ENCODE measurements around the gene CTPS1. TPM values are rescaled to one million over a fixed set of nuclear protein-coding genes. Genes with fewer than 3 reads are reported as not detected.

Gene CTPS1
- total RNA-seq, 1 donor: 13.5 TPM

DNA sequence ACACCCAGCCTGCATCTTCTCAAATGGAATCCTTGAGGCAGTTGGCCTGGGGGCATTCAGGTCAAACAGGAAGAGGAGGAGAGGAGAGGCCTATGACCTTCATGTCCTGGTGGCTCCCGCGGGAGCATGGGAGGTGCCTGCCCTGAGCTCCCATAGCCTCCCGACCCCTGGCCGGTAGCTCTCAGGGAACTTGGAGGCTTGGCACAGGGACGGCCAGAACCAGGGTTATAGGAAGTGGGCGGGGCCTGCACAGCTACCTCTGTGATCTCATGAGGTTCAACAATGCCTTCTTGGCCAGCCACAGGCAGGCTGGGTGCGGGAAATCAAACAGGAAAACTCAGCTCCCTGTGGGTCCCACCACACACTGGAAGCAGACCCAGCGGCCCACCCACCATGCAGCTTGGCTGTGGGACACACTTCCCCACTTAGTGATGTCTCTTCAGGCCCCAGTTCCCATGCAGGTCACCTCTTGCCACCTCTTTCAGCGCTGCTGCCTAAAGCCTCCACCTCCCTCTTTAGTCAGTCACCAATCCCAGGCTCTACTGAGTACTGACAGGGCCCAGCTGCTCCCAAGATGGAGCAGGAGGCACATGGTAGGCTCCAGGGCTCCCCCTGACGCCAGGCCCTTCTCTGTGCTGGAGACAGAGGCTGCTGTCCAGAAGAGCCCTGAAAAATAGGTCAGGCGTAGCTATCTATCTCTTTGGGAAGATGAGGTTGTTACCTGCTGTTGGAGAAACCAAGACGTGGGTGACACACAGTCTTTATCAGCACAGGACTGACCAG is 42.2 kb downstream of the CTPS1 start, which contains the start of gene SLFNL1:
Gene SLFNL1 (minus strand): TSS at position 200 of the 783 bp plus-strand sequence. CDS start 1,065 bp downstream, outside the sequence.
- DNase-seq (ENCODE audit: low read depth in 2 of 3, low spot score in 2 of 3): no peak

- DNase-seq (ENCODE audit: low read depth in 2 of 3, low spot score in 2 of 3): no peak
These were observed 42.9 kb downstream of the CTPS1 start for GRCh38 chr1:41022424-41022823.

GRCh38 chr1:41023279-41023990 is 43.9 kb downstream of the CTPS1 start:
- DNase-seq (ENCODE audit: low read depth in 2 of 3, low spot score in 2 of 3): no peak

GRCh38 chr1:41024953-41025352 is 45.5 kb downstream of the CTPS1 start:
- no peak for DNase-seq (ENCODE audit: low read depth in 2 of 3, low spot score in 2 of 3)

GRCh38 chr1:41025979-41026819 is 46.7 kb downstream of the CTPS1 start:
- DNase-seq (ENCODE audit: low read depth in 2 of 3, low spot score in 2 of 3): no peak

DNA sequence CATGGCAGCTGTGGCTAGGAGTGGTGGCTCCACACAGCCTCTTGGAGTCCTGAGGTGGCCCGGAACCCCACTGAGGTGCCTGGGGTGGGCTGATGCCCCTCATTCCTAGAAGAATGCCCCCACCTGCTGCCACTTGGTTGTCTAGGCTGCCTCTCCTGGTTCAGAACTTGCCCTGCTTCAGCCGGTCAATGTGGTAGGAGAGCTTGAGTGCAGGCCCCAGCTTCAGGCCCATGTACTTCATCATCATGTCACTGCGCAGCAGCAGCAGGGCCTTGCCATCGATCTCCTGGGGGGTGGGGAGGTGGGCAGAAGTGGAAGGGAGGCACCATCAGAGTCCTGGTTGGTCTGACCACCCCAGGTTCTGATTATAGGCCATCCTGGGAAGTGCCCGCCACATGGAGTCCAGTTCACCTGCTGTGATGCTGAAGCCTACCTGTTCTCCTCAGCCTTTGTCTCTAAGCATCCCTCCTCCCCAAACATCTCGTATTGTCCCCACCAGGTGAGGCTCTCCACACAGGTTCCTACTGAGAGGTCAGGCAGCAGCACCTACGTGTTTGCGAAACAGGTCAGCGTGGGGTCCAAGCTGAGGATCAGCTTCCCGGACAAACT is 48.6 kb downstream of the CTPS1 start:
- DNase-seq (ENCODE audit: low read depth in 2 of 3, low spot score in 2 of 3): no peak

- no peak for DNase-seq (ENCODE audit: low read depth in 2 of 3, low spot score in 2 of 3)
These were observed 51.5 kb downstream of the CTPS1 start for GRCh38 chr1:41030872-41031616.

GRCh38 chr1:41032147-41032546 is 52.7 kb downstream of the CTPS1 start:
- no peak for DNase-seq (ENCODE audit: low read depth in 2 of 3, low spot score in 2 of 3)

- DNase-seq (ENCODE audit: low read depth in 2 of 3, low spot score in 2 of 3): no peak
These were observed 53.8 kb downstream of the CTPS1 start for GRCh38 chr1:41033272-41033671.

GRCh38 chr1:41037116-41037903 is 57.8 kb downstream of the CTPS1 start:
- DNase-seq (ENCODE audit: low read depth in 2 of 3, low spot score in 2 of 3): no peak

- DNase-seq (ENCODE audit: low read depth in 2 of 3, low spot score in 2 of 3): no peak
These were observed 58.6 kb downstream of the CTPS1 start for GRCh38 chr1:41038110-41038509.

GRCh38 chr1:41041614-41042270 is 62.2 kb downstream of the CTPS1 start:
- no peak for DNase-seq (ENCODE audit: low read depth in 2 of 3, low spot score in 2 of 3)

DNA sequence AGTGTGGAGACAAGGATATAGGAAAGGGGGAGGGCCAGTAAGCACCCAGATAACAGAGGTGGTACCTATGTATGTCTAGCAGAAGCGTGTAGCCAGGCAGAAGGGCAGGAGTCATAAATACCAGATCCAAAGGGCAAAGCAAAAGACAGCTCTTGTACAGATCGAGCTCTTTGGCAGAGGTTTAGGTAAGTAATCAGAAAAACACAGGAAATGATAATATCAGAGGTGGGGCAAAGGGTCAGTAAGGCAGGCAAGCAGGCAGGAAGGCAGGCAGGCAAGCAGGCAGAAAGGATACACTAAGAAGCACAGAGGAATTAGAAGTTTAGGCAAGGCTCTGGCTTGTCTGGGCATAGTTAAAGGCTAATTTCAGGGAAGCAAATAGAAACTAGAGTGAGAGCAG is 64.7 kb downstream of the CTPS1 start:
- DNase-seq (ENCODE audit: low read depth in 2 of 3, low spot score in 2 of 3): no peak

DNA sequence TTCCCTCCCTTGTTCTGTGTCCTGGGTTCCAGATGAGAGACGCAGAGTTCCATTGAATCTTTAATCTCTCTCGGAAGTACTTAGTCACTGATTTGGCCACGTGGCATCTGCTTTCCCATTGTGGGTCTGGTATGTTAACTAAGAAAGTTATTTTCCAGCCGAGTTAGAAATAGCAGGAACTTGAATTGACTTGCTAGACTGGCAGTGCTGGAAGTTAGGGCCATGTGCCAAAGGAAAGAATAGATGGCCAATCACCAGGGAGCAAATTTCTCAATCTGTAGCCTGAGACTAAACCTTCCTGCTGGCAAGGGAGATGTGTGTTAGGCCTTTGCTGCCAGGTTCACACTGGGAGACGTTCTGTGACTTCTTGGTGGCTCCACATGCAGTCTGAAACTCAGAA is 66.2 kb downstream of the CTPS1 start:
- no peak for DNase-seq (ENCODE audit: low read depth in 2 of 3, low spot score in 2 of 3)

GRCh38 chr1:41046347-41046775 is 66.9 kb downstream of the CTPS1 start:
- no peak for DNase-seq (ENCODE audit: low read depth in 2 of 3, low spot score in 2 of 3)

DNA sequence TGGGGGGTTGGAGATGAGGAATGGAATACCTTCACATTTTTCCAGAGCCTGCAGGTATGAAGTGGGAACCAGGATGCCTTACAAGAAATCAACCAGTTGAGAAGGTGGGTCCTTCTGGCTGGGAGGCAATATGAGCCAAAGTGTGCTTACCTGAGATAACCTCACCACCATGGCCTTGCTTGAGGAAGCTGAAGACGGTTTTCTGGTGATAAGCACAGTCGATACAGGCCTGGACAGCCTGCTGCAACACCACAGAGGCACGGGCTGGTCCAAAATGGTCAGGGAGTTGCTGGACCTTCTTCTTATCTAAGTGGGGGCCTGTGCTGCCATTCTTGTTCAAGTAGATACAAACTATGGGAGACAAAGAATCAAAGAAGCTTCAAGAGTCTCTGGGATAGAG is 69.0 kb downstream of the CTPS1 start:
- DNase-seq (ENCODE audit: low read depth in 2 of 3, low spot score in 2 of 3): no peak

DNA sequence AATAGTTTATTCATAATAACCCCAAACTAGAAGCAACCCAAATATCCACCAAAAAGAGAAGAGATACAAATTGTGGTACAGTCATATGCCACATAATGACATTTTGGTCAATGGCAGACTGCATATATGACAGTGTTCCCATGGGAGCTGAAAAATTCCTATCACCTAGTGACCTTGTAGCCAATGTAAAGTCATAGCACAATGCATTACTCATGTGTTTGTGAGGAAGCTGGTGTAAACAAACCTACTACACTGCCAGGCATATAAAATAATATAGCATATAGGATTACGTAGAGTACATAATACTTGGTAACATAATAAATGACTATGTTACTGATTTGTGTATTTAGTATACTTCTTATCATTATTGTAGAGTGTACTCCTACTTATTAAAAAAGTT is 71.5 kb downstream of the CTPS1 start:
- no peak for DNase-seq (ENCODE audit: low read depth in 2 of 3, low spot score in 2 of 3)

GRCh38 chr1:41053316-41053715 is 73.8 kb downstream of the CTPS1 start:
- peak in 1 of 3 donors; percentile 15 for DNase-seq (ENCODE audit: low read depth in 2 of 3, low spot score in 2 of 3)

GRCh38 chr1:41056907-41057306 is 77.4 kb downstream of the CTPS1 start:
- no peak for DNase-seq (ENCODE audit: low read depth in 2 of 3, low spot score in 2 of 3)

Data from hematopoietic multipotent progenitor cell (in vitro differentiated cells).